Measurements from ENCODE around the gene HPS1.

- TF ChIP-seq, protein P1, sequence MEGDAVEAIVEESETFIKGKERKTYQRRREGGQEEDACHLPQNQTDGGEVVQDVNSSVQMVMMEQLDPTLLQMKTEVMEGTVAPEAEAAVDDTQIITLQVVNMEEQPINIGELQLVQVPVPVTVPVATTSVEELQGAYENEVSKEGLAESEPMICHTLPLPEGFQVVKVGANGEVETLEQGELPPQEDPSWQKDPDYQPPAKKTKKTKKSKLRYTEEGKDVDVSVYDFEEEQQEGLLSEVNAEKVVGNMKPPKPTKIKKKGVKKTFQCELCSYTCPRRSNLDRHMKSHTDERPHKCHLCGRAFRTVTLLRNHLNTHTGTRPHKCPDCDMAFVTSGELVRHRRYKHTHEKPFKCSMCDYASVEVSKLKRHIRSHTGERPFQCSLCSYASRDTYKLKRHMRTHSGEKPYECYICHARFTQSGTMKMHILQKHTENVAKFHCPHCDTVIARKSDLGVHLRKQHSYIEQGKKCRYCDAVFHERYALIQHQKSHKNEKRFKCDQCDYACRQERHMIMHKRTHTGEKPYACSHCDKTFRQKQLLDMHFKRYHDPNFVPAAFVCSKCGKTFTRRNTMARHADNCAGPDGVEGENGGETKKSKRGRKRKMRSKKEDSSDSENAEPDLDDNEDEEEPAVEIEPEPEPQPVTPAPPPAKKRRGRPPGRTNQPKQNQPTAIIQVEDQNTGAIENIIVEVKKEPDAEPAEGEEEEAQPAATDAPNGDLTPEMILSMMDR (IDR thresholded peaks at IDR 0.05) = no peak
- no peak for TF ChIP-seq POLR2A (IDR thresholded peaks at IDR 0.05)
These were observed 2.6 kb upstream of the HPS1 start for GRCh38 chr10:98449287-98449686.

Data from esophagus squamous epithelium (tissue), 4 donors.